GM18858 (cell line): ENCODE results near the gene DYNLRB1.

Source experiments
- ATAC-seq: cut with Tn5 transposase; IDR thresholded peaks from one replicate; pipeline ENCODE4 v1.9.1; 2021; ENCODE audit not compliant: unreplicated experiment

Gene DYNLRB1

GRCh38 chr20:34577061-34577460, 60.8 kb downstream of the DYNLRB1 start:
- no peak for ATAC-seq

- no peak for ATAC-seq
These were observed 61.8 kb downstream of the DYNLRB1 start for GRCh38 chr20:34578025-34578424.

- no peak for ATAC-seq
These were observed 62.3 kb downstream of the DYNLRB1 start for GRCh38 chr20:34578521-34578920.

GRCh38 chr20:34579191-34579978, 63.2 kb downstream of the DYNLRB1 start:
- no peak for ATAC-seq

GRCh38 chr20:34579979-34580940, 64.0 kb downstream of the DYNLRB1 start:
- ATAC-seq = no peak

- ATAC-seq = no peak
These were observed 65.3 kb downstream of the DYNLRB1 start for GRCh38 chr20:34581341-34582184.

DNA sequence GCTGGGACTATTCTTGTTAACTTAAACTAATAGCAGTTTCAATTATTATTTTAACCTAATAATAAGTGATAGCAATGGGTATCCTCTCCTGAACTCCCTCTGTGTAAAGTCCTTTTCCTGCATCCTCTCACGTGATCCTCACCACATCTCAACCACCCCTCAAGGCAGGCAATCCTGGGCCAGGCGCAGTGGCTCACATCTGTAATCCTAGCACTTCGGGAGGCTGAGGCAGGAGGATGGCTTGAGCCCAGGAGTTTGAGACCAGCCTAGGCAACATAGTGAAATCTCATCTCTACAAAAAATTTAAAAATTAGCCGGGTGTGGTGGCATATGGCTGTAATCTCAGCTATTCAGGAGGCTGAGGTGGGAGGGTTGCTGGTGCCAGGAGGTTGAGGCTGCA, 66.0 kb downstream of the DYNLRB1 start:
- ATAC-seq = no peak

DNA sequence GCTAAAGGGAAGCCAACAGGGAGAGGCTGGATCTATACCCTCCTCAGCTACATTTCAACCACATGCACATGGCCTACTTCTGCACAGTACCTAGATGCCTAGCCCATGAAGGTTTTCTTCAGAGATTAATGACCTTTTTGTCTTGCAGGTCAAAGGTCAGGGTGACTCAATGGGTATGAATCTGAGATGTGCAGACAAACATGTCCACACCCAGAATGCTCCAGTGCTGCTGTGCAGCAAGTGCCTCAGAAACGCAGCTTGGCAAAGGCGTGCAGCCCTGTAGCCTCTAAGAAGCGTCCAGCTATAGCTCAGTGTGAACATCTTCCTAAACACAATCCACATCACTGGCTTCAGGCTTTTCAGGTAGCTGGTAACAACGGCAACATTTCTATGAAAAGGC, 66.7 kb downstream of the DYNLRB1 start:
- no peak for ATAC-seq

- no peak for ATAC-seq
These were observed 67.3 kb downstream of the DYNLRB1 start for GRCh38 chr20:34583544-34583943.

DNA sequence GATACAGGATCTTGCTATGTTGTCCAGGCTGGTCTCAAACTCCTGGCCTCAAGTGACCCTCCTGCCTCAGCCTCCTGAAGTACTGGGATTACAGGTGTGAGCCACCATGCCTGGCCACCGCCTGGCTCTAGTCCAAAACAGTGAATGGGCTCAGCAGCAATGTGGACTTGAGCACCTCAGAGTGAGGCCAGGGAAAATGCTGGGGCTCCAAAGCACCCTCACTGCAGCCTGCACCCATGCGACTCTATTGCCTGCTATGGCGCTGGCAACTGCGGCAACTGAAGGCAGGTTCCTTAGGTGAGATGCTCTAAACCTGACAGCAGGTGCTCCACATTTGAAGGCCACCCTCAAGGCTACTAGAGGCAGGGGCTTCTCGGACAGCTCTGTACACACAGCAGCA, 68.8 kb downstream of the DYNLRB1 start:
- no peak for ATAC-seq

DNA sequence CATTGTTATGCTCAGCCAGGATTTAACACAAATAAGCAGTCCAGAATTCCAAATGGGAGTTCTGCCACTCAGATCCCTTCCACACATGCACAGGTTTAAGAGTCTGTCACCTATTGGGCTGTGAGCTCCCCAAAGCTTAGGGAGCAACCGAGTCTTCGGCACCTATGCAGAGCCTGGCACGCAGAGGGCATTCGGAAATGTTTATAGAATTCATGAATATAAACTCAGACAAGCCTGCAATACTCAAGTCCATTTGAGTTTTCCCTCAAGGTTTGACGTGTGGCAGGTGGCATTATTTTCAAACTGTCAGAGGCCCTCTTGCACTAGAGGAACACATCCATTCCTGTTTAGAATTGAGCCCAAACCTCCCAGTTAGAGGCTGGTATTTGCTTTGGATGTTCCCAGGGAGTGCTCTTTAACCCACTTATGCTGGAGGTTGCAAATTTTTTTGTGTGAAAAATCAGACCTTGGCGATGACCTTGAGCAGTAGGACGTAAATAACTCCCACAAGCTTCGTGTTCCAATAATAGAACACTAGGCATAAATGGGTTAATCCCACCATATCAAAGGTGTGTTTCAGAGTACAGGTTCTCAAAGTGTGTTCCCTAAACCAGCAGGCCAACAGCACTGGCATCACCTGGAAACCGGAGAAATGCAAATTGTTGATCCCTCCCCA, 70.4 kb downstream of the DYNLRB1 start:
- ATAC-seq = no peak
